DOHH2 (cell line): ENCODE results near the gene CHRM4.

Source experiments
- H3F3A ChIP-seq: fragments of 200-600 bp; sonication (generic), shearing (Covaris generic); 2 replicates; pipeline ENCODE4 v1.6.0; 2016; ENCODE audit warnings: antibody characterized with exemption, mild to moderate bottlenecking; ENCODE audit not compliant: control insufficient read depth, insufficient read depth
- H3K27ac ChIP-seq: fragments of 200-600 bp; sonication (generic); 2 replicates; pipeline ENCODE4 v1.5.1; 2014; ENCODE audit warnings: low read depth, mild to moderate bottlenecking, low read length, moderate library complexity
- H3K27me3 ChIP-seq: fragments of 200-600 bp; sonication (generic); 2 replicates; pipeline ENCODE4 v1.6.1; 2014; ENCODE audit warnings: mild to moderate bottlenecking, low read length, mixed read lengths; ENCODE audit not compliant: control insufficient read depth
- H3K36me3 ChIP-seq: fragments of 200-600 bp; sonication (generic); 2 replicates; pipeline ENCODE4 v1.6.1; 2014; ENCODE audit warnings: mild to moderate bottlenecking, low read length, moderate library complexity, mixed read lengths; ENCODE audit not compliant: control insufficient read depth
- H3K4me1 ChIP-seq: fragments of 200-600 bp; sonication (generic); 2 replicates; pipeline ENCODE4 v1.6.1; 2014; ENCODE audit warnings: mild to moderate bottlenecking, low read length, mixed read lengths; ENCODE audit not compliant: control insufficient read depth
- H3K4me2 ChIP-seq: fragments of 200-600 bp; sonication (generic); 2 replicates; pipeline ENCODE4 v1.6.0; 2014; ENCODE audit warnings: mild to moderate bottlenecking, low read length, moderate library complexity
- H3K4me3 ChIP-seq: fragments of 200-600 bp; sonication (generic); 2 replicates; pipeline ENCODE4 v1.5.1; 2014; ENCODE audit warnings: mild to moderate bottlenecking, low read length, mixed read lengths
- H3K79me2 ChIP-seq: fragments of 200-600 bp; sonication (generic); 2 replicates; pipeline ENCODE4 v1.6.1; 2014; ENCODE audit warnings: mild to moderate bottlenecking, low read length, mixed read lengths; ENCODE audit not compliant: control insufficient read depth
- H3K9me2 ChIP-seq: fragments of 200-600 bp; sonication (generic); replicated peaks from 2 replicates; pipeline ENCODE4 v1.6.1; 2014; ENCODE audit warnings: mild to moderate bottlenecking, low read length, mixed read lengths; ENCODE audit not compliant: control insufficient read depth
- H3K9me3 ChIP-seq: fragments of 200-600 bp; sonication (generic); 2 replicates; pipeline ENCODE4 v1.6.1; 2014; ENCODE audit warnings: antibody characterized with exemption, low read length, mixed read lengths; ENCODE audit not compliant: control insufficient read depth, insufficient read depth
- H4K20me1 ChIP-seq: fragments of 200-600 bp; sonication (generic); 2 replicates; pipeline ENCODE4 v1.6.0; 2014; ENCODE audit warnings: low read depth, mild to moderate bottlenecking, antibody characterized with exemption, low read length, moderate library complexity; ENCODE audit not compliant: control insufficient read depth, insufficient read depth
- CTCF ChIP-seq: fragments of 200-600 bp; sonication (generic); IDR thresholded peaks from one replicate; pipeline ENCODE4 v1.5.1; 2014; ENCODE audit warnings: antibody characterized with exemption, mild to moderate bottlenecking, low read depth, low read length; ENCODE audit not compliant: poor library complexity, severe bottlenecking
- EZH2phosphoT487 ChIP-seq: fragments of 200-600 bp; sonication (generic); IDR thresholded peaks from 2 replicates; pipeline ENCODE4 v1.6.1; 2017; ENCODE audit warnings: borderline replicate concordance, mild to moderate bottlenecking, antibody characterized with exemption, low read length, moderate library complexity, mixed read lengths

Gene CHRM4

GRCh38 chr11:46378296-46378695, 13.3 kb downstream of the CHRM4 start:
- Histone ChIP-seq H3K27me3 (peaks cover 25% of the 10 kb centered on the region), H3F3A (no peaks in the 10 kb centered on the region), H3K9me3 (no peaks in the 10 kb centered on the region), H3K4me3 (no peak overlapping the region), H3K36me3 (peaks cover 22% of the 10 kb centered on the region; the same call in 1 of the 2 replicates), H4K20me1 (no peaks in the 10 kb centered on the region; the same call in 1 of the 2 replicates), H3K4me2 (no peak overlapping the region), H3K4me1 (peaks cover 18% of the 10 kb centered on the region), H3K79me2 (no peaks in the 10 kb centered on the region), H3K27ac (no peak overlapping the region), H3K9me2 (no peaks in the 10 kb centered on the region)
- no peak for TF ChIP-seq EZH2phosphoT487
- TF ChIP-seq CTCF, result no peak

DNA sequence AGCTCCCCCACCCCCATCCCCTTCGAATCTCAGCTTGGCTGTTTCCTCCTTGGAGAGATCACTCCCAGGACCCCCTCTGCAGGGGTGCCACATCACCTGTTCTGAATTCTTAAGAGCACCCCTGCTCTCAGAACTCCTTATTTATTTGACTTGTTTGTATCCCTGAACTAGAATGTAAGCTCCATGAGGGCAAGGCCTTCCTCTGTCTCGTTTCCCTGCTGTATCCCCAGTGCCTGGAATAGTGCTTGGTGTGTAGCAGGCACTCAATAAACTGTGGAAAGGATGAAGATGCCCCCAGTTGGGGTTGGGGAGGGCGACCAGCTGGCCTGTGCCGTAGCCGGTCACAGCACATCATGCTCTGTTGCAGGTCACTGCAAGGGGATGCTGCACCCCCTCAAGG, 13.7 kb downstream of the CHRM4 start:
- Histone ChIP-seq H3F3A (no peaks in the 10 kb centered on the region), H3K4me2 (no peak overlapping the region), H3K9me3 (no peaks in the 10 kb centered on the region), H3K27ac (no peak overlapping the region), H3K36me3 (peaks cover 22% of the 10 kb centered on the region; the same call in 1 of the 2 replicates), H4K20me1 (no peaks in the 10 kb centered on the region; the same call in 1 of the 2 replicates), H3K79me2 (no peaks in the 10 kb centered on the region), H3K4me3 (no peak overlapping the region), H3K4me1 (peaks cover 18% of the 10 kb centered on the region), H3K27me3 (peaks cover 22% of the 10 kb centered on the region), H3K9me2 (no peaks in the 10 kb centered on the region)
- TF ChIP-seq CTCF (no peak), EZH2phosphoT487 (no peak)

GRCh38 chr11:46377290-46377689, 14.3 kb downstream of the CHRM4 start:
- Histone ChIP-seq H3K4me1 (peaks cover 18% of the 10 kb centered on the region), H3K27ac (no peak overlapping the region)

More at GRCh38 chr11:46377290-46377689, 14.3 kb downstream of the CHRM4 start:
- TF ChIP-seq EZH2phosphoT487, result no peak
- TF ChIP-seq CTCF, result no peak
- H3K4me3 ChIP-seq, result no peak overlapping the region
- no peak overlapping the region for H3K4me2 ChIP-seq
- H3K9me3 ChIP-seq, result no peaks in the 10 kb centered on the region
- no peaks in the 10 kb centered on the region for H3K79me2 ChIP-seq
- no peaks in the 10 kb centered on the region for H3K9me2 ChIP-seq
- H3F3A ChIP-seq, result no peaks in the 10 kb centered on the region
- peaks cover 22% of the 10 kb centered on the region; the same call in 1 of the 2 replicates for H3K36me3 ChIP-seq
- peaks cover 17% of the 10 kb centered on the region for H3K27me3 ChIP-seq
- no peaks in the 10 kb centered on the region; the same call in 1 of the 2 replicates for H4K20me1 ChIP-seq
